Medulla oblongata (tissue), 1 donor: Measurements from ENCODE around the gene PTBP3.

Source experiments
- DNase-seq: peaks from one replicate; pipeline ENCODE4 v3.0.0-alpha.2; 2015; ENCODE audit errors: extremely low spot score

PTBP3 gene

DNA sequence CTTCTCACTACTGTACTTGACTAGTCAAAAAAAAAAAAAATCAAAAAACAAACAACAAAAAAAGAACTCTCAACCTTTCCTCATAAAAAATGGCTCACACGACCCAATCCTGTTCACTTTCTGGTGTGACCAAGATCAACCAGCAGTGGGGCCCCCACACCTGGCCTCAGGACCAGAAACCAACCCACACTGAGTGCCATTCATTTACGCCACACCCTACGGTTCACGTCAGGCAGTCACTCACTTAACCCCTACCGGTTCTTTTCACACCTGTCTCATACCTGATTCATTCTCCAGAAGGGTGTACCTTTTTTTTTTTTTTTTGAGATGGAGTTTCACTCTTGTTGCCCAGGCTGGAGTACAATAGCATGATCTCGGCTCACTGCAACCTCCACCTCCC is 164.1 kb downstream of the PTBP3 start:
- no peak for DNase-seq

DNA sequence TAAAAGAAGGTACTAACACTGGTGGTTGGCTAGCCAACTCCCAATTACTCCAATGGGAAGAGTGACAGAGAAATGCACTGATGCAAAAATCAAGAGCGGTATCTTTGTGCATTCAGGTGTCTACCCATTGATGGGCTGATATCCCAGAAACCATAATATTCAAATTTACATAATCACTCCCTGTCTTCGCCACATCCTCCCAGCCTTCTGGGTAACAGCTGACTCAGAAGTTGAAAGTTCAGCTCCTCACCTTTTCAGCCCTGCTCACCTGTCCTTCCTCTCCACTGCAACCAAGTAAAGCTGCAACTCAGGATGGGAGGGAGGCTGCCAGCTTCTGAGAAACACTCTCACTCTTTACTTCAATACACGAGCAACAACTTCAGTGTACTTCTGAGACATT is 165.2 kb downstream of the PTBP3 start:
- no peak for DNase-seq
